Prostate gland (tissue), 2 donors: ENCODE measurements around the gene TMEM237. TPM values are rescaled to one million over a fixed set of nuclear protein-coding genes. Genes with fewer than 3 reads are reported as not detected.

ENCODE experiments used
- DNase-seq: peaks from one replicate; pipeline ENCODE4 v3.0.0-alpha.2; 2019; ENCODE audit warnings: low spot score
- H3K27ac ChIP-seq, 2 donors: fragments of 200-600 bp; sonication (generic); 2 replicates each; pipeline ENCODE4 v1.5.1; 2017 to 2019
- H3K27me3 ChIP-seq: fragments of 200-600 bp; sonication (generic); replicated peaks from 2 replicates; pipeline ENCODE4 v1.5.1; 2019; ENCODE audit not compliant: insufficient read depth
- H3K36me3 ChIP-seq, 2 donors: fragments of 200-600 bp; sonication (generic); 1 replicate in 1 of 2; 2 replicates in 1 of 2; pipeline versions ENCODE4 v1.5.1 to v1.8.1; 2017 to 2019
- H3K4me1 ChIP-seq: fragments of 200-600 bp; sonication (generic); replicated peaks from 2 replicates; pipeline ENCODE4 v1.5.1; 2019
- H3K4me3 ChIP-seq, 2 donors: fragments of 200-600 bp; sonication (generic); 2 replicates each; pipeline ENCODE4 v1.5.1; 2017 to 2019
- H3K9me3 ChIP-seq: fragments of 200-600 bp; sonication (generic); 2 replicates; pipeline ENCODE4 v1.5.1; 2017
- POLR2A ChIP-seq: fragments of 450-650 bp; IDR thresholded peaks from one replicate; pipeline ENCODE4 v1.6.1; 2016; ENCODE audit warnings: antibody characterized with exemption, mild to moderate bottlenecking
- POLR2AphosphoS5 ChIP-seq: sonication (generic); formaldehyde crosslinking; IDR thresholded peaks from one replicate; pipeline ENCODE4 v1.6.1; 2017; ENCODE audit warnings: antibody characterized with exemption
- WGBS: methylation state at CpG from one replicate; pipeline ENCODE4 v1.1.5; 2018; 5-methylcytosine and 5-hydroxymethylcytosine counted together
- intact Hi-C: fragments of 100-400 bp; cut with DNase I; formaldehyde crosslinking; loops from one replicate; pipeline ENCODE4 v1.14.2; 2022
- total RNA-seq, 2 donors: library from RNA; depleted of rRNA; stranded (reverse); fragments of >200 nt; gene quantifications; one replicate each; pipeline ENCODE4 v1.1.0, GENCODE V29; 2016
- TF ChIP-seq, protein P1 (sequence below), 4 experiments: fragments of 200-600 bp in 2 of 4; fragments of 450-650 bp in 2 of 4; sonication (generic) in 2 of 4; IDR thresholded peaks; 1 replicate in 3 of 4; 2 replicates in 1 of 4; pipeline ENCODE4 v1.5.1; 2016 to 2019; ENCODE audit warnings: antibody characterized with exemption in 4 of 4, mild to moderate bottlenecking in 2 of 4, moderate library complexity in 2 of 4

TMEM237 gene
- total RNA-seq, 2 donors from 2014 or later = 29.7 to 31.4 TPM

DNA sequence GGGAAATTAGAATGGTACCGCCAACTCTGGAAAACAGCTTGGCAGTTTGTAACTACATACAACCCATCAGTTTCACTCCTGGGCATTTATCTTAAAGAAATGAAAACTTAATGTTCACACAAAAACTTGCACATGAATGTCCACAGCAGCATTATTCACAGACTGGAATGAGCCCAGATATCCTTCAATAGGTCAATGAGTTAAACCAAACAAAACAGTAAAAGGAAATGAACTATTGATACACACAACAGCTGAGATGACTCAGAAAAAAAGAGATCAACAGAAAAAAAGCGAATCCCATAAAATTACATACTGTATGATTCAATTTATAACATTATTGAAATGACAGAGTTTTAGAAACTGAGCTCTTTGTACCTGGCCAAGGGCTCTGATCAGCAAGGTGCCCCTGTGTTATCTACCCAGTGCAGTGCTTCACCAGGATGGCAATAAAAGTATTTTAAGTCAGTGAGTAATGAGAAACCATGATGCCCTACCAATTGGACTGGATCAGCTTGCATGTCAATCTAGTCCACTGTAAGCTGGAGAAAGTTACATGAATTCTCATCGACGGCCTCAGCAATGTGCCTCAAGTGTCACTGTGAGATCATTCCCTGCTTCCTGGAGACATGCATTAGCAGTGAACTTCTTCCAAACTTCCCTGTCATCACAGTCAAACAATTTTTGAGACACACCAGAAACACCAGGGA lies 21.9 kb downstream of the TMEM237 start:
- Histone ChIP-seq H3K4me3 (no peak overlapping the region), H3K27ac (no peak overlapping the region), H3K4me1 (no peaks in the 10 kb centered on the region), H3K9me3 (no peaks in the 10 kb centered on the region), H3K27me3 (no peaks in the 10 kb centered on the region), H3K36me3 (no peaks in the 10 kb centered on the region)
- DNase-seq = no peak
- intact Hi-C loops = loop anchor here (10.0 kb wide), 1 partner anchor 387 kb away; no protein-coding TSS in a partner anchor
- 94% methylated on average over 4 of the region's 4 CpGs for WGBS
- TF ChIP-seq, protein P1, sequence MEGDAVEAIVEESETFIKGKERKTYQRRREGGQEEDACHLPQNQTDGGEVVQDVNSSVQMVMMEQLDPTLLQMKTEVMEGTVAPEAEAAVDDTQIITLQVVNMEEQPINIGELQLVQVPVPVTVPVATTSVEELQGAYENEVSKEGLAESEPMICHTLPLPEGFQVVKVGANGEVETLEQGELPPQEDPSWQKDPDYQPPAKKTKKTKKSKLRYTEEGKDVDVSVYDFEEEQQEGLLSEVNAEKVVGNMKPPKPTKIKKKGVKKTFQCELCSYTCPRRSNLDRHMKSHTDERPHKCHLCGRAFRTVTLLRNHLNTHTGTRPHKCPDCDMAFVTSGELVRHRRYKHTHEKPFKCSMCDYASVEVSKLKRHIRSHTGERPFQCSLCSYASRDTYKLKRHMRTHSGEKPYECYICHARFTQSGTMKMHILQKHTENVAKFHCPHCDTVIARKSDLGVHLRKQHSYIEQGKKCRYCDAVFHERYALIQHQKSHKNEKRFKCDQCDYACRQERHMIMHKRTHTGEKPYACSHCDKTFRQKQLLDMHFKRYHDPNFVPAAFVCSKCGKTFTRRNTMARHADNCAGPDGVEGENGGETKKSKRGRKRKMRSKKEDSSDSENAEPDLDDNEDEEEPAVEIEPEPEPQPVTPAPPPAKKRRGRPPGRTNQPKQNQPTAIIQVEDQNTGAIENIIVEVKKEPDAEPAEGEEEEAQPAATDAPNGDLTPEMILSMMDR (IDR thresholded peaks at IDR 0.05) = no peak
- no peak for TF ChIP-seq POLR2A
- TF ChIP-seq POLR2AphosphoS5 = no peak

DNA sequence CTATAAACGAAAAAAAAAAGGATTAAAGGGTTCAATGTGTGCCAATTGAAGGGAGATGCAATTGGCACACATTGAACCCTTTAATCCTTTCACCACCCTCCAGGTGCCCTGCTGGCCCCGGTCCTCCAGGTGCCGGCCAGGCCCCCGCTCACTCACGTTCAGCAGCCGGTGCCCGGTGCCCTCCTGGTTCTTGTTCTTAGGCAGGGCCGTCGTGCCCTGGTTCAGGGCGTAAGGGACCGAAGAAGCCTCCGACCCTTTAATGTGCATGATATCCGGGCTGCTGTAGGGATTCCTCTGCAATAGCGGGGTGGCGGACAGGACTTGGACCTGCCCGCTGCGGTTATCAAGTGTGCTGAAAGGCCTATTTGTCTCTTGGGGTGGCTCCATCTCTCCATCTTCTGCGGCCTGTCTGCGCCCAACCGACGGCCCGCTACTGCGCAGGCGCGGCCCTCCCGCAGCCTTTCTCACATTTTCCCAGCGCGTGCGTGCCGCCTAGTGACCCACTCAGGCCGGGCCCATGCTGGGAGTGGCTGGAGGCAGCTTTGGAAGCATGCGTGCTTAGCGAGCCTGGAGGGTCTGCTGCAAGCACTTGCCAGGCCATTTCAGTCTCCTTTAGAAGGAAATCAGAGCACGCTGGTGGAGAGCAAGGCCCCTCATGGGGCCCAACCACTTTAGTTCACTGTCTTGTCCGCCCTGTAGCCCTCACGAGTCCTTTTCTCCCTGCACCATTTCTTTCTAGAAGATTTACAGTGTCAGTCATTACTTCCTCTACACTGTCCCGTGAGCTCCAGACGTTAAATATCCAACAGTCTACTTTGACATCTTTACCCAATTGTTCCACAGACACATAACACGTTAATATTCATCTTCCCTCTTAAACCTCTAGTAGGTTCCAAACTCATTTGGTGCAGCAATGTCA lies 24.3 kb downstream of the TMEM237 start:
- TF ChIP-seq, protein P1 (IDR thresholded peaks at IDR 0.05) = peak in 3 of 4 experiments; percentile 34 to 55 (median 44)
- TF ChIP-seq POLR2AphosphoS5 (peak; percentile 16), POLR2A (no peak)
- WGBS = 46% methylated on average over 39 of the region's 39 CpGs
- H3K9me3 ChIP-seq = no peaks in the 10 kb centered on the region
- H3K4me1 ChIP-seq = no peaks in the 10 kb centered on the region
- intact Hi-C loops = no loop called here
- no peaks in the 10 kb centered on the region for H3K27me3 ChIP-seq
- H3K27ac ChIP-seq = no peak overlapping the region
- DNase-seq = peak; percentile 23
- no peak overlapping the region for H3K4me3 ChIP-seq
- H3K36me3 ChIP-seq = no peaks in the 10 kb centered on the region

DNA sequence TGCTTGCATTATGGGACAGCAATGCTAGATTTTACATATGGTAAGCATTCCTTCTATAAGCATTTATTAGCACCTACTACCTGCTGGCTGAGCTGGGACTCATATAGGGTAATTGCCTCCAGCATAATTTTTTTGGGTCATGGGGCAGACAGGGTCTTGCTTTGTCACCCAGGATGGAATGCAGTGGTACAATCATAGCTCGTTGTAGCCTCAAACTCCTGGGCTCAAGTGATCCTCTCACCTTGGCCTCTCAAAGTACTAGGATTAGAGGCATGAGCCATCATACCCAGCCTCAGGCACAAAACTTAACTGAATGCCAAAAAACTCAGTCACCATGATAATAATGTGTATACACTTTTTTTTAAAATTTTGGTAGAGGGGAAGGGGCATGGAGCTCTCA lies 35.3 kb downstream of the TMEM237 start:
- H3K36me3 ChIP-seq = no peaks in the 10 kb centered on the region
- TF ChIP-seq, protein P1 (IDR thresholded peaks at IDR 0.05) = no peak
- TF ChIP-seq POLR2A (no peak), POLR2AphosphoS5 (no peak)
- no peak overlapping the region for H3K4me3 ChIP-seq
- H3K4me1 ChIP-seq = no peaks in the 10 kb centered on the region
- H3K27ac ChIP-seq = no peak overlapping the region
- no peak for DNase-seq
- H3K27me3 ChIP-seq = no peaks in the 10 kb centered on the region
- intact Hi-C loops = no loop called here
- no peaks in the 10 kb centered on the region for H3K9me3 ChIP-seq
- 46% methylated on average over 1 of the region's 1 CpG for WGBS

DNA sequence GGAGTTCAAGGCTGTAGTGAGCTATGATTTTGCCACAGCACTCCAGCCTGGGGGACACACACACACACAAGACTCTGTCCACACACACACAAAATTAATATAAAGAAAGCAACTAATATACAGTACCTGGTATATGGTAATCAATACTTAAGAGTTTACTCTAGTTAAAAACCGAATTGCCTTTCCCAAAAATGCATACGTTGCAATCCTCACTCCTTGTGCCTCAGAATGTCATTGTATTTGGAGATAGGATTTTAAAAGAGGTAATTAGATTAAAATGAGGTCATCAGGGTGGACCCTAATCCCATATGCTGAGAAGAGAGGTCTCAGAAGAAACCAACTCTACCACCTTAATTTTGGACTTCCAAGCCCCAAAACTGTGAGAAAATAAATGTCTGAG lies 35.7 kb downstream of the TMEM237 start:
- intact Hi-C loops = no loop called here
- no peak overlapping the region for H3K4me3 ChIP-seq
- TF ChIP-seq POLR2AphosphoS5 = no peak
- no peak for TF ChIP-seq POLR2A
- TF ChIP-seq, protein P1 (IDR thresholded peaks at IDR 0.05) = no peak
- no peak for DNase-seq
- no peaks in the 10 kb centered on the region for H3K4me1 ChIP-seq
- no peaks in the 10 kb centered on the region for H3K36me3 ChIP-seq
- no peak overlapping the region for H3K27ac ChIP-seq
- H3K27me3 ChIP-seq = no peaks in the 10 kb centered on the region
- 80% methylated on average over 2 of the region's 2 CpGs for WGBS
- no peaks in the 10 kb centered on the region for H3K9me3 ChIP-seq
